Smooth muscle cell (in vitro differentiated cells): ENCODE results near the gene HSPD1. TPM values are rescaled to one million over a fixed set of nuclear protein-coding genes. Genes with fewer than 3 reads are reported as not detected.

Experiments used
- DNase-seq: peaks from one replicate; lab custom pipeline; 2025; ENCODE audit not compliant: unreplicated experiment; lab: John Stamatoyannopoulos, UW
- H2AFZ ChIP-seq: fragments of 200-600 bp; sonication (generic); 2 replicates; pipeline ENCODE4 v1.6.0; 2016; ENCODE audit warnings: antibody characterized with exemption, low read depth, mild to moderate bottlenecking
- H3F3A ChIP-seq: fragments of 200-600 bp; sonication (generic); 2 replicates; pipeline ENCODE4 v1.6.0; 2017; ENCODE audit warnings: antibody characterized with exemption, low read depth
- H3K27ac ChIP-seq: fragments of 200-600 bp; sonication (generic); 2 replicates; pipeline ENCODE4 v1.5.1; 2016; ENCODE audit warnings: low read depth, mild to moderate bottlenecking
- H3K27me3 ChIP-seq: fragments of 200-600 bp; sonication (generic); 2 replicates; pipeline ENCODE4 v1.6.1; 2016; ENCODE audit warnings: low read depth, mild to moderate bottlenecking
- H3K36me3 ChIP-seq: fragments of 200-600 bp; sonication (generic); 2 replicates; pipeline ENCODE4 v1.5.1; 2016; ENCODE audit warnings: low read depth
- H3K4me1 ChIP-seq: fragments of 200-600 bp; sonication (generic); 2 replicates; pipeline ENCODE4 v1.5.1; 2016; ENCODE audit warnings: low read depth
- H3K4me2 ChIP-seq: fragments of 200-600 bp; sonication (generic); 2 replicates; pipeline ENCODE4 v1.6.0; 2016; ENCODE audit warnings: mild to moderate bottlenecking
- H3K4me3 ChIP-seq: fragments of 200-600 bp; sonication (generic); 2 replicates; pipeline ENCODE4 v1.5.1; 2016; ENCODE audit warnings: mild to moderate bottlenecking
- H3K79me2 ChIP-seq: fragments of 200-600 bp; sonication (generic); 2 replicates; pipeline ENCODE4 v1.6.0; 2016; ENCODE audit warnings: low read depth, mild to moderate bottlenecking
- H3K9ac ChIP-seq: fragments of 200-600 bp; sonication (generic); 2 replicates; pipeline ENCODE4 v1.6.0; 2016; ENCODE audit warnings: low read depth
- H3K9me3 ChIP-seq: fragments of 200-600 bp; sonication (generic); replicated peaks from 2 replicates; pipeline ENCODE4 v1.5.1; 2016; ENCODE audit warnings: low read depth
- H4K20me1 ChIP-seq: fragments of 200-600 bp; sonication (generic); 2 replicates; pipeline ENCODE4 v1.6.0; 2016; ENCODE audit warnings: low read depth
- CTCF ChIP-seq: fragments of 200-600 bp; sonication (generic); IDR thresholded peaks from 2 replicates; pipeline ENCODE4 v1.5.1; 2017; ENCODE audit warnings: borderline replicate concordance, mild to moderate bottlenecking, antibody characterized with exemption; ENCODE audit not compliant: insufficient read depth, poor library complexity, severe bottlenecking
- WGBS: methylation state at CpG from one replicate; pipeline ENCODE4 v1.1.7; 2016; ENCODE audit warnings: low lambda C conversion rate; 5-methylcytosine and 5-hydroxymethylcytosine counted together
- polyA plus RNA-seq: library from polyadenylated mRNA; unstranded; fragments of >200 nt; fragmentation: Nextera tagmentation; extraction: Ambion mirVana; gene quantifications from 2 replicates; pipeline ENCODE4 v1.2.1, GENCODE V29; 2016
- total RNA-seq: library from RNA; depleted of rRNA; stranded (reverse); fragments of >200 nt; gene quantifications from 2 replicates; pipeline ENCODE4 v1.2.3, GENCODE V29; 2014

Gene HSPD1
- total RNA-seq (139 and 145 TPM in 2 replicates), polyA plus RNA-seq (142 and 152 TPM in 2 replicates)

DNA sequence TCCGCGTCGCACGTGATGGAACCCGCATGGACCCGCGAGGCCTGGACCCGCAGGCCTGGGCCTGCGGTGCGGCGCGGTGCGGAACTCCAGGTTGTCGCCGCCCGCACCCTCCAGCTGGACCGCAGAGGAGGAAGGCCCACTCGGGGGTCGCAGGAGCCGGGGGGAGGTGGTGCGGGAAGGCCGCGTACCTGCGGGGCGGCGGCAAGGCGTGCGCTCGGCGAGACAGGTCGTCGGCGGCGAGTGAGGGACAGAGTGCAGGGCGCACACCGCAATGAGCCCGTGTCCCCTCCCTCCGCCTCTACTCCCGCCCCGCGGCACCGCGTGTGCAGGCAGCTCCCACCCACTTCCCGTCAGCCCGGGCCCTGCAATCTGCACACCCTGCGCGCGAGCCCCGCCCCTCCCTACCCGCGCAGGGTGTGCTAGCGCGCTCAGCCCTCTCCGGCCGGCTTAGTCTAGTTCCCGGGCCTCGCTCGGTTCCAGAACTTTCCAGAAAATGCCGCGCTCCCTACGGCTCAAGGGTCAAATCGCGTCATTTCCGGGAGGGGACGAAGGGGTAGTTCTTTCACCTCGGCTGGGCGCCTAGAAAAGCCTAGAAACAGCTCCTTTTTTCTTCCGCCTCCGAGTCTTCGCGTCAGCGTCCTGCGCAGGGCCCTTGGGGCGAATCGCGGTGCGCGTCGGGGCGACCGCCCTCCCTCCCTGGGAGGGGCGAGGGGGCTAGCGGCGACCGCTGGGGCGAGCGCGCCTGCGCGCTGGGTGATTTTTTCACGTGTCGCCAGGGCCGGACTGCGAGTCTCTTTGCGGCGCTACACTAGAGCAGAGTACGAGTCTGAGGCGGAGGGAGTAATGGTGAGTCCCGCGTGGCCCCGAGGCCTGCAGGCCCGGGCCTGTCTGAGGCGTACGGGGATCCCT lies at the start of gene HSPD1, which contains the start of gene HSPE1:
TSS of gene HSPD1 (minus strand) at position 247 of the 909 bp plus-strand sequence. CDS start 992 bp downstream, outside the sequence.
TSS of gene HSPE1 (plus strand) at position 786 of the 909 bp plus-strand sequence. CDS start at position 844, 58 bp downstream.
- Histone ChIP-seq H3K36me3 (peaks cover 9% of the 10 kb centered on the region), H3K27me3 (no peaks in the 10 kb centered on the region), H3K4me2 (peak within 1 kb of the TSS; percentile 97), H3K79me2 (peaks cover 81% of the 10 kb centered on the region), H3K27ac (peak within 1 kb of the TSS; percentile 98), H2AFZ (peak within 1 kb of the TSS; percentile 10), H3K9ac (peak within 1 kb of the TSS; percentile 92), H4K20me1 (peaks cover 37% of the 10 kb centered on the region), H3F3A (no peaks in the 10 kb centered on the region), H3K9me3 (no peaks in the 10 kb centered on the region), H3K4me3 (peak within 1 kb of the TSS; percentile 86), H3K4me1 (peaks cover 38% of the 10 kb centered on the region)
- 1% methylated on average over 89 of the region's 104 CpGs for WGBS
- peak; percentile 94 for DNase-seq
- TF ChIP-seq CTCF: no peak

DNA sequence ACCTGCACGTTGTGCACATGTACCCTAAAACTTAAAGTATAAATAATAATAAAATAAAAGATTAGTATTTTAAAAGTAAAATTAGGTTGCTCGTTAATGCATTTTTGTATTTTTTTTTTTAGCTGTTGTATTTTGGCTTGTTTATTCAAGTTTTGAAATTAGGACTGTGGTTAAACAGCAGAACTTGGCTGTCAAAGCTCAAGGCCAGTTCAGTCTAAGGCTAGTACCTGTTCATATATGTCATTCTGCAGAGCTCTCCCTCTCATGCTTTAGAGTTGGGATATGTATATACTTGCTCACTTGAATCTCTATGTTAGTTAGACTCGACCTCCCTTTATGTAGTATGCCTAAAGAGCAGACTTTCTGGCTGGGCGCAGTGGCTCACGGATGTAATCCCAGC lies 48.9 kb upstream of the HSPD1 start:
- H3K4me3 ChIP-seq: no peak overlapping the region
- no peak for TF ChIP-seq CTCF
- peaks cover 8% of the 10 kb centered on the region for H3K36me3 ChIP-seq
- H3K9ac ChIP-seq: no peak overlapping the region
- H2AFZ ChIP-seq: no peak overlapping the region
- H3F3A ChIP-seq: no peaks in the 10 kb centered on the region
- H3K27ac ChIP-seq: no peak overlapping the region
- no peaks in the 10 kb centered on the region for H3K4me1 ChIP-seq
- H3K27me3 ChIP-seq: no peaks in the 10 kb centered on the region
- WGBS: 96% methylated on average over 5 of the region's 5 CpGs
- H3K9me3 ChIP-seq: no peaks in the 10 kb centered on the region
- DNase-seq: no peak
- no peak overlapping the region for H3K4me2 ChIP-seq
- H4K20me1 ChIP-seq: peaks cover 38% of the 10 kb centered on the region
- H3K79me2 ChIP-seq: peaks cover 25% of the 10 kb centered on the region

DNA sequence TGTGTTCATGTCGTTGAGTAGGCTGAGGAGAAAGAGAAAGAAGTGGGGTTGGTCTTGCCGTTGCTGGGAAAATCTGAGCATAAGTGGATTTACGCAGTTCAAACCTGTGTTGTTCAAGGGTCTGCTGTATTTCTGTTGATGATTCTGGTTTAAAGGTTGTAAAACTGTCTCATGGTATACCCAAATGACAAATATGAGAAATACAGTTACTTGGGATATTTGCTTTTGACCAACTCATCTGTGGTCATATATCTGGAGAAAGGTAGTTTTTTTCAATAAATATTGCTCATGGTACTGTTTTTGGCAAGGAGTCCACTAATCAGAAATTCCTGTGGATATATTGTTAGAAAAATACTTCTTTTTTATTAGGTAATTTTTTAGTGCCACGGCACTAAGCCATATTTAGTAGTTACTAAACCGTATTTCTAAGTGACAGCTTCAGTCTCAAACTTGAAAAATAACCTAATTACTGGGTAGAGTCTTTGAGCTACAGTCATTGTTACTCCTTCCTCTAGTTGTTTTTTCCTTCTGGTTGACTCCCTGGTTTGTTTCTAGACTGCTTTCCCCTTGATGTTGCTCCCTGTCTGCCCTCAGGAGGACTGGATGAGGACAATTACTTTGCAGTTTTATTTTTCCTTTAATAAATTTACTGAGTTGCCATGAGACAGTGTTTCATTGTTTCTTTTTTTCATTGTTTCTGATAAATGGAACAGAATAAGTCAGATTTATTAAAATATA lies 47.7 kb upstream of the HSPD1 start:
- WGBS: 93% methylated on average over 5 of the region's 5 CpGs
- H3K79me2 ChIP-seq: peaks cover 33% of the 10 kb centered on the region
- H3K9me3 ChIP-seq: no peaks in the 10 kb centered on the region
- H2AFZ ChIP-seq: no peak overlapping the region
- H3K4me3 ChIP-seq: no peak overlapping the region
- peaks cover 18% of the 10 kb centered on the region for H3K36me3 ChIP-seq
- H3K4me2 ChIP-seq: no peak overlapping the region
- H3K27me3 ChIP-seq: no peaks in the 10 kb centered on the region
- H3K4me1 ChIP-seq: no peaks in the 10 kb centered on the region
- H4K20me1 ChIP-seq: peaks cover 45% of the 10 kb centered on the region
- no peaks in the 10 kb centered on the region for H3F3A ChIP-seq
- no peak overlapping the region for H3K9ac ChIP-seq
- DNase-seq: no peak
- H3K27ac ChIP-seq: no peak overlapping the region
- TF ChIP-seq CTCF: no peak
